GM18520 (cell line): ENCODE measurements around the gene NT5M.

Source experiments
- ATAC-seq: cut with Tn5 transposase; IDR thresholded peaks from one replicate; pipeline ENCODE4 v1.9.1; 2021; ENCODE audit not compliant: unreplicated experiment

NT5M gene

DNA sequence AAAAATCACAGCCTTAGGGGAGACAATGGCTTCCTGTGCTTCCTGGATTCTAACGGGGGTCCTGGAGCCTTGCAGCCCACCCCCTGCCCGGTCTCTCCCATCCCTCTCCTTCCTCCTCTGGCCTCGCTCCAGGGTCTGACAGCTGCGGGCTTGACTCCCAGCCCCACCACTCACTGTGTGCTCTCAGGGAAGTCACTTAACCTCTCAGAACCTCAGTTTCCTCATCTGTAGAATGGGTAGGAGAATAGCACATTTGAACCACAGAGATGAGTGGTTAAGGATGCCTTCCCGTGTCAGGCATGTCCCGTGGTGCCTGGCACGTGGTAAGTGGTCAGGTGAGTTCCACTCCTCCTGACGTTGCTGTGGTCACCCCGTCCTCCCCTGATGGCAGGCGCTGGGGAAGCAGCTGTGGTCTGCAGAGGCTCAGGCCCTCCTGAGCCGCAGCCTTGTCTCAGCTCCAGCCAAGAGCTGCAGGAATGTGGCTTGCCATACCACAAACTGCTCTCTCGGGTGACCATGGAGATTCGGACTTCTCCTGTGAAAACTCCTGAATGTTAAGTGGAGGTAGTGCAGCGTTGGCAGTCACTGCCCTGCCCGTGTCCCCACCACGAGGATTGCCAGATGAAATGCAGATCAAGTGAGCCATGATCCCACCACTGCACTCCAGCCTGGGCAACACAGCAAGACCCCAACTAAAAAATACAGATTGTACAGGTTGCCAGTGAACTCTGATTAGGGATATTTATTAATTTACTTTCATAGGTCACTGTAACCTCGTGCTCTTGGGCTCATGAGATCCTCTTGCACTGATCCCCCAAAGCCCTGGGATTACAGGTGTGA, 85.7 kb downstream of the NT5M start:
- ATAC-seq: no peak

DNA sequence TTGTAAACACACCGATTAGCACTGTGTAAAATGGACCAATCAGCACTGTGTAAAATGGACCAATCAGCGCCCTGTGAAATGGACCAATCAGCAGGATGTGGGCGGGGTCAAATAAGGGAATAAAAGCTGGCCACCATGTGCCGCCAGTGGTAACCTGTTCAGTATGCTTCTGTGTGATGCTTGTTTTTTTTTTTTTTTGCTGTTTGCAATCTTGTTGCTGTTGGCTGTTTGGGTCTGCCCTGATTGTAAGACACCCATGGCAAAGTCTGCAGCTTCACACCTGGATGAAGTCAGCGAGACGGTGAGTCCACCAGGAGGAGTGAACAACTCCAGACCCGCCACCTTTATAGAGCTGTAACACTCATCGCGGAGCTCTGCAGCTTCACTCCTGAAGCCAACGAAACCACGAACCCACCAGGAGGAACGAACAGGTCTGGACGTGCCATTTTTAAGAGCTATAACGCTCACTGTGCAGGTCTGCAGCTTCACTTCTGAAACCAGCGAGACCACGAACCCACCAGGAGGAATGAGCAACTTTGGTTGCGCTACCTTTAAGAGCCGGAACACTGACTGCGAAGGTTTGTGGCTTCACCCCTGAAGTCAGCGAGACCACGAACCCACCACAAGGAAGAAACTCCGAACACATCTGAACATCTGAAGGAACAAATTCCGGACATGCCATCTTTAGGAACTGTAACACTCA, 88.6 kb downstream of the NT5M start:
- no peak for ATAC-seq

DNA sequence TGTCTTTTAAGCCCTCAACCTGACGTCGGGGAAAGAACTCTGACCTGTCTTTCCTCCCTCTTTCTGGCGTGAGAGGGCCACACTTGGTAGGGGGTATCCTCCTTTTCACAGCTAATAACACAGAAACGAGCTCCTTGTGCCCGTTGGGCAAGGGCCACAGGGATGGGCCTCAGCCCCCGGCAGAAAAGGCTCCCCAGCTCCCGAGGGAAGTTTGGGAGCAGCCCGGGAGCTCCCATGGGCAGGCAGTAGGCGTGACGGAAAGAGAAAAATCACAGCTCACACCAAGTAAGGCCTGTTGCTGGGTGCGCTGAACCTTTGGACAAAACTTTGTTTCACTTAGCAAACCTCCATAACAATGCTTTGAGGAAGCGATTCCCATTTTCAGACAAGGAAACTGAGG, 90.8 kb downstream of the NT5M start:
- no peak for ATAC-seq

DNA sequence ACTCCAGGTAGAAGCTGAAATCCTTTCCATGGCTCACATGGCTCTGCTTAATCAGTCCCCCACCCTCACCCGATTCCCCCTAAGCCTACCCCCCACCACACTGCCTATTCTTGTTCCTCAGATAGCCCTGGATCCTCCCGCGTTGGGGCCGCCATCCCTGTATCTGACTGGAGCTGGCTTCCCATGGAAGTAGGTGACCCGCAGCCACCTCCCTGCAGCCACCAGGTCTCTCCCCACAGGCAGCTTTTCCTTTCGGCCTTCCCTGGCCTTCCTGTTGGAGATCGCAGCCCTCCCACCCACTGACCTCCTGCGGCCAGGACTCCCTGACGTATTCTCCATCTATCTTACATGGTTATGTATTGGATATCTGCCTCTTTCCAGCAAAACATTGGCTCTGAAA, 91.3 kb downstream of the NT5M start:
- ATAC-seq: no peak

DNA sequence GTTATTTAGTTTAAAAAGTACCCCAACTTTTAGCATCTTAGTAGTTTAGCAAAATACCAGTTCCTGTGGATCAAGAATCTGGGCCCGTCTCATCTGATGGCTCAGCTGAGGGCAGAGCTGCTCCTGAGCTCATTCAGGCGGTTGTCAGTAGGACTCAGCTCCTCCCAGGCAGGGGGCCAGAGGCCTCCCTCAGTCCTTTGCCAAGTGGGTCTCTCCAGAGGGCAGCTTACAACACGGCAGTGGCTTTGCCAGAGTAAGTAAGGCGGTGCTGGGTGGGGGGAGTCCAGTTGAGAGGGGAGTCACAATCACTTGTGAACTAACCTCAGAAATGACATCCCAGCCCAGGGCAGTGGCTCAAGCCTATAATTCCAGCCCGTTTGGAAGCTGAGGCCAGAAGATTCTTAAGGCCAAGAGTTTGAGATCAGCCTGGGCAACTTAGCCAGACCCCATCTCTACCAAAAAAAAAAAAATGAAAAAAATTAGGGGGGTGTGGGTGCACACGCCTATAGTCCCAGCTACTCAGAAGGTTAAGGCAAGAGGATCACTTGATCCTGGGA, 92.2 kb downstream of the NT5M start:
- ATAC-seq: no peak

DNA sequence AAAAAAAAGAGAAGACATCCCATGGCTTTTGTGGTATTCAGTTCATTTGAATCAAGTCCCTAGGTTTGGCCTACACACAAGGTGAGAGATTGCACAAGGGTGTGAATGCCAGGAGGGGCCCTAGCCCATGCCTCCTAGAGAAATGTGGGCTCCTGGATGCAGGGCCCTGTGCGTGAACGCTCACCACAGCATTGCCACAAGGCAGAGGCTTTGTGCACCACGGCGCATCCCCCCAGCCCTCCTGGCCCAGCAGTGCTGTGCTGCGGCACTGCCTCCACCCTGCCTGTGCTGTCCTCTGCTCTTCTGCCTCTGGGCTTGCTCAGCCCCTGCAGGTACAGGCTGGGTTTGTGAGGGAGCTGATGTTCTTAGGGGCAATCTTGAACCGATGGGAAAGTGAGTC, 92.7 kb downstream of the NT5M start:
- ATAC-seq: no peak
